HG03108 (cell line): ENCODE results near the gene C22orf31.
"Not testable (repeated sequence)": the region's sequence is repeated elsewhere in the genome, so short reads cannot be mapped to it uniquely, and the experiment has no call there.

ENCODE experiments used
- ATAC-seq: cut with Tn5 transposase; IDR thresholded peaks from one replicate; pipeline ENCODE4 v1.9.1; 2021; ENCODE audit warnings: moderate library complexity; ENCODE audit not compliant: unreplicated experiment

C22orf31 gene

GRCh38 chr22:29061773-29062172 lies at the start of gene C22orf31:
TSS of gene C22orf31 (minus strand) at chr22:29061831. CDS start at chr22:29061792, 39 bp downstream.
- no peak for ATAC-seq

- ATAC-seq: no peak
These were observed 49.3 kb upstream of the C22orf31 start for GRCh38 chr22:29110946-29111345.

- ATAC-seq: no peak
These were observed 48.2 kb upstream of the C22orf31 start for GRCh38 chr22:29109822-29110221.

DNA sequence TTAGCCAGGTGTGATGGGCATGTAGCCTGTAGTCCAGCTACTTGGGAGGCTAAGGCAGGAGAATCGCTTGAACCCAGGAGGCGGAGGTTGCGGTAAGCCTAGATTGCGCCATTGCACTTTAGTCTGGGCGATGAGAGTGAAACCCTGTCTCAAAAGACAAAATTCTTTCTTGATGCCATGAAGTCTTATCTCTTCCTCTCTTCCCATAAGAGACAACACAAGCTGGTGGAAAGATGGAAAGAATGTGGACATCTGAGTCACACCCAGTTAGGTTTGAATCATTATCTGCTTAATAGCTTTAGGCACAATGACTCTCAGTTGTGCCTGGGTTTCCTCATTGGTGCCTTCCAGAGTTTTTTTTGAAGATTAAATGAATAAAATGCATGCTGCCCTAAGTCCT lies 46.5 kb upstream of the C22orf31 start:
- no peak for ATAC-seq

DNA sequence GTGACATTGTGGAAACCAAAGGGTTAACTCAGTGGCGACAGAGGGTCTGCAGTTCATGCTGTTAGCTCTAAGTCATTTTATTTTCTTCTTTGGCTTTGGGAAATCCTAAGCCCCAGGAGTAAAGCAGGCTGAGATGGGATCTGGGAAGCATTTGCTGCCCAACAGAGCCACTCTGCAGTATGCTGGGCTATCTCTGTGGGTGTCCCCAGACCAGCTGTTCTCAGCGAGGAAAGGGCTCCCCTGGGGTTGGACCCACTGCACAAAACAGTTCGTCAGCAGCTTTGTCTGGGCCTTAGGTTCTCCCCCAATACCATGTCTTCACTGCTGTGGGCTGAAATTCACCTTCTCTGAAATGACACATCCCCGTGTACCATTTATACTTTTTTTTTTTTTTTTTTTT lies 45.2 kb upstream of the C22orf31 start:
- ATAC-seq: no peak

- ATAC-seq: no peak
These were observed 43.8 kb upstream of the C22orf31 start for GRCh38 chr22:29105468-29105867.

GRCh38 chr22:29103121-29103520 lies 41.5 kb upstream of the C22orf31 start:
- ATAC-seq: no peak

DNA sequence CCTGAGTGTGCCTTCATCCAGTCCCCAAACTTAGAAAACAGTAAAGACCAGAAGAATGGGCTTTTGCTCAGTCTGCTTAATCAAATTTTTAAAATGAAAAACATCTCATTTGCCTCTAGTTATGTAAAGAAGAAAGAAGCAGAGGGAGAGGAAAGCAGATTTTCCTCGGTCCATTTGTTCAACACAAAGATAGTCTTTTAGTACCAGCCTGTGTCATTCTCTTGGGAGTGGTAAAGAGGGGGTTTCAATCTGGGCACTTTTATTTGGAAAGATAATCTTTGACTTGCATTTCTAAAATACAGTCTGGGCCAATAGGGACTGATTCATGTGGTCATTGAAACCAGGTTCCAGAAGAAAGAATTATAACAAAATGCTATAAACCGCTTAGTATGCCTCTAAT lies 40.7 kb upstream of the C22orf31 start:
- no peak for ATAC-seq

GRCh38 chr22:29098296-29098695 lies 36.7 kb upstream of the C22orf31 start:
- ATAC-seq: no peak

DNA sequence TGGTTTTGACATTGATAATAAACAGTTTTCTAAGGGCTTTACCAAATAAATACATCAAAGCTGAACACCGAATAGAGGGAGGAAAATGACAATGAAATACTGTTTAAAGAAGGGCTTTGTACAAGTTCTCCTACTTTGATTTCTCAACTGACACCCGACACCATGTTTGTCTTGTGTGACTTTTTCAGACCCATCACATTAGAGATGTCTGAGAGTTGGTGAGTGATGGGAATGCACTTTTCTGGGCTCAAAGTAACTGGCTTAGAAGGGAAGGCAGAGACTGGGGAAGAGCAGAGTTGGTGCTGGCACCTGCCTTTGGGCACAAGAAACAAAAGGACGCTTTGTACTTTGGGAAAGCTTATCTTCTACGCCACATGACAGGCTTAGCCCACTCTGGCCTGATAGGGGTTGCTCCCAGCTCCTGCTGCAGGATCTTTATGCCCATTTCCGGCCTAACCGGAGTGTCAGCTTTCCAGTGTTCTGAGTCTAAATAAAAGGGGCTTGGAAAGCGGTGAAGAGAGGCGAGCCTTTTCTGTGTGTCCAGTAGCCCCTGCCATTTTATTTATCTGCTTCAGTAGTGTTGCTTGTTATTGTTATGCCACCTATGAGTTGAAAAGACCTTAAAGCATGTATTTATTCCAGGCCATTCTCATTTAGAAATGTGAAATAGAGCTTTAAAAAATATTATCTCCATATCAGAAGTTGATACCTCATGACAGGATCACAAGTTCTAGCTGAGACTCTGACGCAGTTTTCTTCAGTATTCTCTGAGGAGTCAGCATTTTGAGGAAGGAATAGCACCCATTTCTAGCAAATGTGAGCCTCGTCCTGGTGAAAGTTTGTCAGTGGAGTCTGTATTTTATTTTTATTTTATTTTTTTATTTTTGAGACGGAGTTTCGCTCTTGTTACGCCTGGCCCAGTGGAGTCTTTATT lies 35.4 kb upstream of the C22orf31 start:
- no peak for ATAC-seq

DNA sequence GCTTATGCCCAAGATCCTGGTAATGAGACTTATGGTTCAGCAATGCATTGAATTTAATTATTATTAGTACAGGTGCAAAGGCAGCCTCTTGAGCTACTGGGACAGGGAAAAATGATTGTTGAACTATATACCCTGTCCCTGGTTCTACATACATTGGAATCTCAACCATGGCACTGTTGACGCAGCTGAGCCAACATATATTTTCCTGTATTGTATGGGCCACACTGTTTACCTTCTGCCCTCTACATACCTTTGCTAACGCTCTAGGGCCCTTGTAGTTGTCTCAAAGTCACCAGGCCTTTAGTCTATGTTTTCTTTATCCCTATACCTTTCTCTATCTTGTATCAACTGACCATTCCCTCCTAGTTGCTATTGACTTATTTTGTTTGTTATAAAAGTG lies 33.8 kb upstream of the C22orf31 start:
- ATAC-seq: no peak

- ATAC-seq: no peak
These were observed 32.1 kb upstream of the C22orf31 start for GRCh38 chr22:29093501-29094300.

GRCh38 chr22:29093030-29093429 lies 31.4 kb upstream of the C22orf31 start:
- no peak for ATAC-seq

DNA sequence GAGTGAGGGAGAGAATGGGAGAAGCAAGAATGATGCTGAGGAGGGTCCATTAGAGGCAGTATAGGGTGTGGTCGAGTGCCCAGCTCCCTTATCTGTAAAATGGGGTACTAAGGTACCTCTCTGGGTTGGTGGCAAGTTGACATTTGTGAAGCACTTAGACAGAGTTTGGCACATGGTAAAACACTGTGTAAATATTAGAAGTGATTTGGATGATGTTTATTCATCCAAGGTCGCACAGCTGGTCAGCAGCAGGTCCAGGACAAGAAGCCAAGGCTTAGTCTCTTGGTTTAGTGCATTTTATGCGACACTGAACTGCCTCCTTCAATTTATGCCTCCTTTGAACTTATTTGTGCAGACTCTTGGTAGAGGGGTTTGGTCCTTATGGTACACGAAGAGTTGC lies 30.6 kb upstream of the C22orf31 start:
- no peak for ATAC-seq

DNA sequence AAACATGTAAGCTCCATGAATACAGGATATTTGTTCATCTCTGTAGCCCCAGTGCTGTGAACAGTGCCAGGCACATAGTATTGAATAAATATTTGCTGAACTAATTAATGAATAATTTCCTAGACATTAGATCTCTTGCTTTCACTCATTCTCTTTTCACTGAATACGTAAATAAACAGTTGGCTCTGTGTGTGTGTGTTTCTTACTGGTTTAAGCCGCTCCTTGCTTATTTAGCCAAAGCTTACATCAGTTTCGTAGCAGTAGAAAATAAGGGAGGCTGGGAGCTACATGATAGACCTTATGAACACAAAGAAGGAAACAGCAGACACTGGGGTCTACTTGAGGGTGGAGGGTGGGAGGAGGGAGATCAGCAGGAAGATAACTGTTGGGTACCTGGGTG lies 28.4 kb upstream of the C22orf31 start:
- no peak for ATAC-seq

DNA sequence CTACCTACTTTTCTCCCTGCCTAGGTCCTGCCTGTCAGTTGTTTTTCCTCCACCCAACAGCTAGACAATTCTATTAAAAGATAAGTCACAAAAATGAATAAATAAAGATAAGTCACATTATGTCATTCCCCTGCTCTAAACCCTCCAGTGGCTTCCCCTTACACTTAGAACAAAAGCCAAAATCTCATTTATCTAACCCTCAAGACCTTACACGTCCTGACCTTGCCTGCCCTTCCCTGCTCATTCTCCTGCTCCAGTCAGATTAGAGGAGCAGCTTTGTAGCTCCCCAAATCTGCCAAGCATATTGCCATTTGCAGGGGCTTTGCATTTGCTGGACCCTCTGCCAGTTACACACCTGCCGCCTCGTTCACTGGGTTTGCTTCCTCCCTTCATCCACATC lies 27.9 kb upstream of the C22orf31 start:
- no peak for ATAC-seq

DNA sequence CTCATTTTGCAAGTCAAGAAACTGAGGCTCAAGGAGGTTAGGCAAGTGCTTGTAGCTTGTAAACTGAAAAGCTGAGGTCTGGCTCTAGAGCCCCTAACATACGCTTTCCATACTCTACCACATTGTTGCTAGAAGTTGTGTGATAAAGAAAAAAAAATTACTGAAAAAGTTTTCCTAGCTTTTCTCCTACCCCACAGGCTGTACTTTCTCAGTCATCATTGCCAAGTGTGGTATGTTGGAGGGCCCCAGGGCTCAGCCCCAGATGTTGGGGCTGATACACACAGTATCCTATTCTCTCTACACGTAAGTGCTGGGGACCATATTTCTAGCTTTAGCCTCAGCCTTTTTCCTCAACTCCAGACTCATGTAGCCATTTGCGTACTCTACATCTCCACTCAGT lies 27.2 kb upstream of the C22orf31 start:
- ATAC-seq: no peak

GRCh38 chr22:29087012-29087411 lies 25.4 kb upstream of the C22orf31 start:
- ATAC-seq: no peak

- no peak for ATAC-seq
These were observed 22.4 kb upstream of the C22orf31 start for GRCh38 chr22:29083933-29084591.

GRCh38 chr22:29083576-29083932 lies 21.9 kb upstream of the C22orf31 start:
- not testable (repeated sequence) for ATAC-seq

- ATAC-seq: no peak
These were observed 21.4 kb upstream of the C22orf31 start for GRCh38 chr22:29082826-29083545.
